ENCODE data around the gene DCAF4L1.

DCAF4L1 gene

DNA sequence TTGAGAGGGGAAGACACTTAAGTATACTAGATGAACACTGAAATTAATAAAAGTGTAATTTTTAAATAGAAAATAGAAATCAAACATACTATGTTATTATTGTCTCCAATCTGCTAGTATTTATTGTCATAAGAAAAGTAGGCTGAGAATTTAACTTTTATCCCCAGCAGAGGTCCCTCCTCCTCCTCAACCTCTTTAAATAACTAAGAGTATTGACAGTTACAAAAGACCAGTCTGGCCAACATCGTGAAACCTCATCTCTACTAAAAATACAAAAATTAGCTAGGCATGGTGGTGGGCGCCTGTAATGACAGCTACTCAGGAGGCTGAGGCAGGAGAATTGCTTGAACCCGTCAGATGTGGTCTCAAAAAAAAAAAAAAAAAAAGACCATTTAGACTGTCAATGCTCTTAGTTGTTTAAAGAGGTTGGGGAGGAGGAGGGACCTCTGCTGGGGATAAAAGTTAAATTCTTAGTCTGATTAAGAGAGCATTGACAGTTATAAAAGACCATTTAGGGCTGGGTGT is 13.0 kb downstream of the DCAF4L1 start:
- Histone ChIP-seq H2AFZ (ENCODE audit: low read depth) (no peak overlapping the region), H3K79me2 (ENCODE audit: insufficient read depth, low read depth) (peaks cover 16% of the 10 kb centered on the region; the same call in 1 of the 2 replicates)
- TF ChIP-seq, protein P1, sequence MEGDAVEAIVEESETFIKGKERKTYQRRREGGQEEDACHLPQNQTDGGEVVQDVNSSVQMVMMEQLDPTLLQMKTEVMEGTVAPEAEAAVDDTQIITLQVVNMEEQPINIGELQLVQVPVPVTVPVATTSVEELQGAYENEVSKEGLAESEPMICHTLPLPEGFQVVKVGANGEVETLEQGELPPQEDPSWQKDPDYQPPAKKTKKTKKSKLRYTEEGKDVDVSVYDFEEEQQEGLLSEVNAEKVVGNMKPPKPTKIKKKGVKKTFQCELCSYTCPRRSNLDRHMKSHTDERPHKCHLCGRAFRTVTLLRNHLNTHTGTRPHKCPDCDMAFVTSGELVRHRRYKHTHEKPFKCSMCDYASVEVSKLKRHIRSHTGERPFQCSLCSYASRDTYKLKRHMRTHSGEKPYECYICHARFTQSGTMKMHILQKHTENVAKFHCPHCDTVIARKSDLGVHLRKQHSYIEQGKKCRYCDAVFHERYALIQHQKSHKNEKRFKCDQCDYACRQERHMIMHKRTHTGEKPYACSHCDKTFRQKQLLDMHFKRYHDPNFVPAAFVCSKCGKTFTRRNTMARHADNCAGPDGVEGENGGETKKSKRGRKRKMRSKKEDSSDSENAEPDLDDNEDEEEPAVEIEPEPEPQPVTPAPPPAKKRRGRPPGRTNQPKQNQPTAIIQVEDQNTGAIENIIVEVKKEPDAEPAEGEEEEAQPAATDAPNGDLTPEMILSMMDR (conservative IDR thresholded peaks at IDR 0.05; ENCODE audit: low read depth, low read length) = no peak

DNA sequence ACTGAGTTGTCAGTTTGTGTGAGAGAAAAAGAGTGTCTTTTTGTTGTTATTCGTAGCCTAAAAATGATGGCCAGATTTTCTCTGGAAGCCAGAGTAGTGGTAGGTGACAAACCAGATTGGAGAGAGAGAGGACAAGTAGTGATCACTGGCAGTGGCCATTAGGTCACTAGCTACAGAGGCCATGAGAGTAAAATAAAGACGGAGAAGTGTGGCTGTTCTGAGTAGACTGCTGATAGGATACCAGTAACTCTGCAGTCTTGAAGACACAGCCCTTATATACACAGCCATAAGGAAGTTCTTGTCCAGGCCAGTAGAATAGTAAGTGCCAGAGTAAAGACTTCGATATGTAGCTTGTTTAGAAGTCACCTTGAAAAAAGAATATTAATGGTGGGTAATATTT is 16.5 kb downstream of the DCAF4L1 start:
- no peaks in the 10 kb centered on the region for H3K79me2 ChIP-seq (ENCODE audit: insufficient read depth, low read depth)
- H3K27me3 ChIP-seq (ENCODE audit: insufficient read depth, low read depth) = no peaks in the 10 kb centered on the region
- H3K9ac ChIP-seq = no peak overlapping the region
- no peaks in the 10 kb centered on the region for H3K4me1 ChIP-seq (ENCODE audit: low read depth, poor library complexity, severe bottlenecking)
- H2AFZ ChIP-seq (ENCODE audit: low read depth) = no peak overlapping the region
- no peak overlapping the region for H3K27ac ChIP-seq
- H4K20me1 ChIP-seq (ENCODE audit: insufficient read depth) = no peaks in the 10 kb centered on the region
- H3K36me3 ChIP-seq (ENCODE audit: insufficient read depth) = no peaks in the 10 kb centered on the region
- no peak overlapping the region for H3K4me3 ChIP-seq (IDR thresholded peaks at IDR 0.05; ENCODE audit: insufficient read depth, low read depth, low read length)
- TF ChIP-seq, protein P1 (conservative IDR thresholded peaks at IDR 0.05; ENCODE audit: low read depth, low read length) = no peak
- H3K4me2 ChIP-seq = no peak overlapping the region

More for the DNA sequence above, 13.0 kb downstream of the DCAF4L1 start:
- H3K4me3 ChIP-seq (IDR thresholded peaks at IDR 0.05; ENCODE audit: insufficient read depth, low read depth, low read length) = no peak overlapping the region
- H3K4me1 ChIP-seq (ENCODE audit: low read depth, poor library complexity, severe bottlenecking) = peaks cover 7% of the 10 kb centered on the region
- no peaks in the 10 kb centered on the region for H3K27me3 ChIP-seq (ENCODE audit: insufficient read depth, low read depth)
- H3K27ac ChIP-seq = no peak overlapping the region
- no peak overlapping the region for H3K4me2 ChIP-seq
- no peaks in the 10 kb centered on the region for H4K20me1 ChIP-seq (ENCODE audit: insufficient read depth)
- no peaks in the 10 kb centered on the region for H3K36me3 ChIP-seq (ENCODE audit: insufficient read depth)
- no peak overlapping the region for H3K9ac ChIP-seq

DNA sequence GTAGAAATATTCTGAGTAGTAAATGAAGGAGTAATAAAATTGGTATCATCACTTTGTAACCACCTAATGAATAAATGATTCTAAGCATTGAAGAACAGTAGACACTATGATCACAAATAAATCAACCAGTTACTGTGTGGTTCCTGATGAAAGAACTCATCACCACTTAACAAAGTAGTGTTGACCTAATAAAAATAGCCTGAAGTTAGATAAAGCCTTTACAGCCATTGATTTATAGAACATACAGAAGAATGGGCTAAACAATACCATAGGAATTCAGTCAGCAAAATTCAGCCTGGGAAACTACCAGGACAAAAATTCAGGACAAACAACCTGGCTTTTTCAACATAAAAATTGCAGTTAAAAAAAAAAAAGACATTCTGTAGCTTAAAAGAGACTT is 17.8 kb downstream of the DCAF4L1 start:
- Histone ChIP-seq H2AFZ (ENCODE audit: low read depth) (no peak overlapping the region), H3K9ac (no peak overlapping the region), H3K79me2 (ENCODE audit: insufficient read depth, low read depth) (0 out of 2 replicates have a peak, but pooled peaks cover 5% of the 10 kb centered on the region), H3K36me3 (ENCODE audit: insufficient read depth) (no peaks in the 10 kb centered on the region), H3K27ac (no peak overlapping the region), H3K4me1 (ENCODE audit: low read depth, poor library complexity, severe bottlenecking) (no peaks in the 10 kb centered on the region), H3K4me3 (IDR thresholded peaks at IDR 0.05; ENCODE audit: insufficient read depth, low read depth, low read length) (no peak overlapping the region), H3K27me3 (ENCODE audit: insufficient read depth, low read depth) (no peaks in the 10 kb centered on the region), H3K4me2 (no peak overlapping the region), H4K20me1 (ENCODE audit: insufficient read depth) (no peaks in the 10 kb centered on the region)
- TF ChIP-seq, protein P1 (conservative IDR thresholded peaks at IDR 0.05; ENCODE audit: low read depth, low read length) = no peak

DNA sequence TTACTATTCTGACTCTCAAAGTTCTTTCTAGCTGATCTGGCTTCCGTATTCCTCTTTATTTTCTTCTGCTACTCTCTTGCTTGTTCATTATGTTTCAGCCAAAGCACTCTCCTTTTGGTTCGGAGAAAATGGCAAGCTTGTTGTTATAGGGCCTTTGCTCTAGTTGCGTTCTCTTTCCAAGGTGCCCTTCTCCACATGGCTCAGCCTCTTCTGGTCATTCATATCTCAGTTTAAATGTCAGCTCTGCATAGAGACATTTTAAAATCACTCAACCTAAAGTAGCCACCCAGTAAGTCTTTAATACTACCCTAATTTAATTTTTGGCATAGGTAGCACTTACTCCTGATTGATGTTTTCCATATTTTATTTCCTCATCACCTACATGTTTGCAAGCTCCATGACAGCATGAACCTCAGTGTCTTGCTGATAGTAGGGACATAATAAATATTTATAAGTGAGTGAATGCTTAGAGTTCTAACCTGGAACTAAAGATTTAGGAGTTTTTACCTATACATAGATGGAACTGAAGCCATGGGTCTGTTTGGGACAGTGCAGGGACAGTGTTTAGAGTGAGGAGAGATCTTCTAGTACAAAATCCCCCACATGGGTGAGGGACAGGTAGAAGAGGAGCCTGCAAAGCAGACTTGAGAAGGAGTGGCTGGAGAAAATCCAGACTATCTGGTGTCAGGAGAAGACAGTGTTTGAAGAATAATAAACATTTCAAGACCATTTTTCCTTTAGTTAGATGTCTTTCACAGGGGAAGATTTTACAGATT is 26.6 kb downstream of the DCAF4L1 start:
- 0 out of 2 replicates have a peak, but pooled peaks cover 5% of the 10 kb centered on the region for H3K79me2 ChIP-seq (ENCODE audit: insufficient read depth, low read depth)
- TF ChIP-seq, protein P1 (conservative IDR thresholded peaks at IDR 0.05; ENCODE audit: low read depth, low read length) = no peak

More for the DNA sequence above, 26.6 kb downstream of the DCAF4L1 start:
- Histone ChIP-seq H3K4me2 (no peak overlapping the region), H3K36me3 (ENCODE audit: insufficient read depth) (no peaks in the 10 kb centered on the region), H3K9ac (no peak overlapping the region), H3K4me3 (IDR thresholded peaks at IDR 0.05; ENCODE audit: insufficient read depth, low read depth, low read length) (no peak overlapping the region), H4K20me1 (ENCODE audit: insufficient read depth) (no peaks in the 10 kb centered on the region), H3K27me3 (ENCODE audit: insufficient read depth, low read depth) (no peaks in the 10 kb centered on the region), H3K4me1 (ENCODE audit: low read depth, poor library complexity, severe bottlenecking) (no peaks in the 10 kb centered on the region), H3K27ac (no peak overlapping the region), H2AFZ (ENCODE audit: low read depth) (no peak overlapping the region)

Measured in KMS-11 (cell line).